HG03196 (cell line): ENCODE data around the gene RNF31.

Source experiments
- ATAC-seq: cut with Tn5 transposase; IDR thresholded peaks from one replicate; pipeline ENCODE4 v1.9.1; 2021; ENCODE audit not compliant: unreplicated experiment

RNF31 gene

DNA sequence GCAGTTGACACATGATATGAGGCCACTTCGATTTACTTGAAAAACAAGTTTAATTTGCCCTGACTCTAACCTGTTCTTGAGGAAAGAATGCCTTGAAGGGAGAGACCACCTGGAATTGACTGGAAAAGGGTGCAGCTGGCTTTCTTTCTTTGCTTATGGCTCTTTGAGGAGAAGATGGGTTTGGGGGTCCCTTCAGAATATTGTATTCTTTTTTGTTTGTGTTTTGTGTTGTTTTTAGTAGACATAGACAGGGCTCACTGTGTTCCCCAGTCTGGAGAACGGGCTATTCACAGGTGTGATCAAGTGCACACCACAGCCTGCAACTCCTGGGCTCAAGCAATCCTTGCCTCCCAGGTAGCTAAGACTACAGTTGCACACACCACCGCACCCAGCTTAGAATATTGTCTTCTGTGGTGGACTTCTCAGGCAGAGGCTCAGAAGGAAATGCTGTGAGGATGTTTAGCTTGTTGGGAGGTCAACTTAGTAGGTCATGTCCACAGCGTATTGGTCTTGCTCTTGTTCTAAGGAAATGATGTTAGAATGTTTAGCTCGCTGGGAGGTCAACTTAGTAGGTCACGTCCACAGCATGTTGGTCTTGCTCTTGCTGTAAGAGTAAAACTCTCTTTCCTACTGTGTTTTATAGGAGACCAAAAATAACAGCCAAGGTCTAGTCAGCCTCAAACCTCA is 31.0 kb upstream of the RNF31 start:
- no peak for ATAC-seq

DNA sequence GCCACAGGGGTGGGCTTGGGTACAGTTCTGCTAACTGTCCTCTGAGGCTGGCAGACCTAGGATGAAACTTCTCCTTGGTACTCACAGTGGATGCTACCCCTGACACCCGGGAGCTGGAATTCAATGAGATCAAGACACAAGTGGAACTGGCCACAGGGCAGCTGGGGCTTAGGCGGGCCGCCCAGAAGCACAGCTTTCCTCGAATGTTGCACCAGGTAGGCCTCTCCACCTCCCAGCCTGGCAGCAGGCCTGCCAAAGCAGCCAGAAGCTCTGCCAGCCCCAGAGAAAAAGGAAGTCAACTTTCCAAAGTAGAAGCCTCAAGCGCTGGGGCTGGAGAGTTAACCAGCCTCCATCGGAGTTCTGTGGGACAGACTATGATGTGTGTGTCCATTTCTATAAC is 30.1 kb upstream of the RNF31 start:
- no peak for ATAC-seq

DNA sequence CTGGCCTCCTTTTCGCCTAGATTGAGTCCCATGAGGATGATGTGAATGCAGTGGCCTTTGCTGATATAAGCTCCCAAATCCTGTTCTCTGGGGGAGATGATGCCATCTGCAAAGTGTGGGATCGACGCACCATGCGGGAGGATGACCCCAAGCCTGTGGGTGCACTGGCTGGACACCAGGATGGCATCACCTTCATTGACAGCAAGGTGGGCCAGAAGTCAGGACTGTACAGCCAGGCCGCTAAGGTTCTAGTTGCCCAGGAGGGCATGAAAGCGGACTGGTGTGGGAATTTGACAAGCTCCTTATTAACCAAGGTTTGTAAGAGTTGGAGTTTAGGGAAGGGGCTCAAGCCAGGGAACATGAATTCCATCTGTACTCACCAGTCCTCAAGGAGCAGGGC is 27.6 kb upstream of the RNF31 start:
- no peak for ATAC-seq

- ATAC-seq, result no peak
Observed at GRCh38 chr14:24121210-24121609, 26.1 kb upstream of the RNF31 start.

- ATAC-seq, result no peak
Observed at GRCh38 chr14:24122416-24122815, 24.9 kb upstream of the RNF31 start.

DNA sequence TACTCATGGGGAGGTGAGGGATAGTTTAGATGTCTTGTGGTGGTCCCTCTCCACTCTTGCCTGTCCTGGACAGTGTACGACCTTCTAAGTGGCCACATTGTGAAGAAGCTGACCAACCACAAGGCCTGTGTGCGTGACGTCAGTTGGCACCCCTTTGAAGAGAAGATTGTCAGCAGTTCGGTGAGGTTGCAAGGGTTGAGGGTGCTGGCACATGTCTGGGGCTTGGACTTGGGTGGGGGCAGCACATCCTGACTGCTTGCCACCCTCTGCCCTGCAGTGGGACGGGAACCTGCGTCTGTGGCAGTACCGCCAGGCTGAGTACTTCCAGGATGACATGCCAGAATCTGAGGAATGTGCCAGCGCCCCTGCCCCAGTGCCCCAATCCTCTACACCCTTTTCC is 24.4 kb upstream of the RNF31 start:
- ATAC-seq, result no peak

GRCh38 chr14:24123424-24124417 is 23.6 kb upstream of the RNF31 start:
- peak; percentile 45 for ATAC-seq

DNA sequence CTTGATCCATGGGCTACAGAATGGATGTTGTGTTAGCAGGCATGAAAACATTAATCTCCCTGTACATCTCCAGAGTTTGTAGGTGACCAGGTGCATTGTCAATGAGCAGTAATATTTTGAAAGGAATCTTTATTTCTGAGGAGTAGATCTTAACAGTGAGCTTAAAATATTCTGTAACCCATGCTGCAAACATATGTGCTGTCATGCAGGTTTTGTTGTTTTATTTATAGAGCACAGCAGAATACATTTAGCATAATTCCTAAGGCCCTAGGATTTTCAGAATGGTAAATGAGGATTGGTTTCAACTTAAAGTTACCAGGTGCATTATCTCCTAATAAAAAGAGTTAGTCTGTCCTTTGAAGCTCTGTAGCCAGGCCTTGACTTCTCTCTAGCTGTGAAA is 20.4 kb upstream of the RNF31 start:
- ATAC-seq, result no peak

- no peak for ATAC-seq
Observed at GRCh38 chr14:24127673-24128072, 19.6 kb upstream of the RNF31 start.

- no peak for ATAC-seq
Observed at GRCh38 chr14:24129410-24129998, 17.8 kb upstream of the RNF31 start.

DNA sequence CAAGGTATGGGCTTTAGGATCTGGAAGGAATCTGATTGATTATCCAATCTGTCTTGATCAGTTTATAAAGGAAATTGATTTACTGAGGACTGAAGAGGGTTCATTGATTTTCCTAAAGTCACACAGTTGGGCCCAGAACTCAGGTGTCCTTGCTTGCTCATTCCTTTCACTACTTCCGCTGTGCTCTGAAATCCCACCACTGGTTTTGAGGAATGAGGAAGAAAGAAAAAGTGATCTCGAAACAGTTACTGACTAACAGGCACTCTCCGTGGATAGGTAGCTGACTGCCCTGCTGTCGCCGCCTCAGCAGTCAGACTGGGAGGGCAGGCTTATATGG is 16.9 kb upstream of the RNF31 start, which contains the start of gene FITM1:
TSS of gene FITM1 (plus strand) at position 280 of the 337 bp plus-strand sequence. CDS start 905 bp downstream, outside the sequence.
- ATAC-seq, result no peak

GRCh38 chr14:24130717-24131548 is 16.4 kb upstream of the RNF31 start:
- ATAC-seq, result no peak

DNA sequence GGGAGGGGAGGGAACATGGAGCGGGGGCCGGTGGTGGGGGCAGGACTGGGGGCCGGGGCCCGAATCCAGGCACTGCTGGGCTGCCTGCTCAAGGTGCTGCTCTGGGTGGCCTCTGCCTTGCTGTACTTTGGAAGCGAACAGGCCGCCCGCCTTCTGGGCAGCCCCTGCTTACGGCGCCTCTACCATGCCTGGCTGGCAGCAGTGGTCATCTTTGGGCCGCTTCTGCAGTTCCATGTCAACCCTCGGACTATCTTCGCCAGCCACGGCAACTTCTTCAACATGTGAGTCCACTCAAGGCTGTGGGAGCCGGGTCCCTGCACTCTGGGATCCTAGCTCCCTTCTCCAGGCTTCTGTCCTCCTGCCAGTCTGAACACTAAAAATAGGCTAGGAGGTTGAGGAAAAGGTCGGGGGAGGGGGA is 15.7 kb upstream of the RNF31 start:
- ATAC-seq, result no peak

DNA sequence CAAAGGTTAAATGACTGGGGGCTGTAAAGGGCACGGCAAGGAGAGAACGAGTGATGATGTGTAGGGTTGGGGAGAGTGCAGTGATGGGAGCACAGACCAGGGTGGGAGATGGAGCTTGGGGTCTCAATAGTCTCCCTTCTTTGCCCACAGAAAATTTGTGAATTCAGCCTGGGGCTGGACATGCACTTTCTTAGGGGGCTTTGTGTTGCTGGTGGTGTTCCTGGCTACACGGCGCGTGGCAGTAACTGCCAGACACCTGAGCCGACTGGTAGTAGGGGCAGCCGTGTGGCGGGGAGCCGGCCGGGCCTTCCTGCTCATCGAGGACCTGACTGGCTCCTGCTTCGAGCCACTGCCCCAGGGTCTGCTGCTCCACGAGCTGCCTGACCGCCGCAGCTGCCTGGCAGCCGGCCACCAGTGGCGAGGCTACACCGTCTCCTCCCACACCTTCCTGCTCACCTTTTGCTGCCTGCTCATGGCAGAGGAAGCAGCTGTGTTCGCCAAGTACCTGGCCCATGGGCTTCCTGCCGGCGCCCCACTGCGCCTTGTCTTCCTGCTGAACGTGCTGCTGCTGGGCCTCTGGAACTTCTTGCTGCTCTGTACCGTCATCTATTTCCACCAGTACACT is 15.1 kb upstream of the RNF31 start:
- ATAC-seq, result no peak

DNA sequence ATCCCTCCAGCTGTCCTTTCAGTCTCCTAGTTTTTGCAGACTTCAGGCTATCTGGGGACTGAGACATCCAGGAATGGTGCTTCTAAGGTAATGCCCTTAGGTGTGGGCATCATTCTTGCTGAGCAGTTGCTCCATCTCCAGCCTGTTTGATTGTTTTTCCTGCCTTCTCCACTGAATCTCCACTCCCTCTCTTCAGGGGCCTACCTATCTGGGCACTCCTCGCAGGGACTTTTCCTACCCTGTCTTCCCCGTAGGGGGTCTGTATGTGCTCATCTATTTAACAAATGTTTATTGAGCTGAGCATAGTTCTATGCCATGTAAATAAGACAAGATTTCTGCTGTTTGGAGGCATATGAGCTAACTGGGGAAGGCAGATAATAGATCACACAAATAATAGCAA is 14.3 kb upstream of the RNF31 start:
- ATAC-seq, result no peak

DNA sequence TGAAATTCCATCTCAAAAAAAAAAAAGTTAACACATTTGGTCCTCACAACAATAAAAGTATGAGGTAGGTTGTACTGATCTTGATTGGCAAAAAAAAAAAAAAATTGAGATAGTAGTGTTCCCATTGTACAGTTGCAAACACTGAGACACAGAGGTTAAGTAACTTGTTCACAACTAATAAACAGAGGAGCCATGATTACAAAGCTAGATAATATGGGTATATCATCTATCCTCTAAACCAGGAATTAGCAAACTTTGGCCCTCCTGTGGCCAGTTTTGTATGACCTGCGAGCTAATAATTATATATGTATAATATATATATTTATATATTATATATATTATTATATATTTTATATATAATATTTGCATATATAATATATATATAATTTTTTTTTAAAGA is 13.6 kb upstream of the RNF31 start:
- no peak for ATAC-seq

DNA sequence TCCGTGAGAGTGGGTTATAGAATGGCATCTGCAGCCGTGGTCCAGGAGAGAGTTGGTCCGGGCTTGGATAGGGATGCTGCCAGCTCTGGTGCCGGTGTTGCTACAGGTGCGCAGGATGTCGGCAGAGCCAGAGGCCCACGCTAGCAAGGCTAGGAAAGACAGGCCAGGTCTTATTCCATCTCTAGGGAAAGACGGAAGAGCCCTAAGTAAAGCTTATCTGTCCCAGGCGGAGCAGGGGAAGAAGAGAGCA is 11.8 kb upstream of the RNF31 start:
- peak; percentile 2 for ATAC-seq

- ATAC-seq, result peak; percentile 78
Observed at GRCh38 chr14:24135834-24136683, 11.2 kb upstream of the RNF31 start, which contains the start of gene PSME1. Gene PSME1, plus strand, starts transcription at chr14:24136194. Its CDS starts 69 bp downstream, at chr14:24136263.

DNA sequence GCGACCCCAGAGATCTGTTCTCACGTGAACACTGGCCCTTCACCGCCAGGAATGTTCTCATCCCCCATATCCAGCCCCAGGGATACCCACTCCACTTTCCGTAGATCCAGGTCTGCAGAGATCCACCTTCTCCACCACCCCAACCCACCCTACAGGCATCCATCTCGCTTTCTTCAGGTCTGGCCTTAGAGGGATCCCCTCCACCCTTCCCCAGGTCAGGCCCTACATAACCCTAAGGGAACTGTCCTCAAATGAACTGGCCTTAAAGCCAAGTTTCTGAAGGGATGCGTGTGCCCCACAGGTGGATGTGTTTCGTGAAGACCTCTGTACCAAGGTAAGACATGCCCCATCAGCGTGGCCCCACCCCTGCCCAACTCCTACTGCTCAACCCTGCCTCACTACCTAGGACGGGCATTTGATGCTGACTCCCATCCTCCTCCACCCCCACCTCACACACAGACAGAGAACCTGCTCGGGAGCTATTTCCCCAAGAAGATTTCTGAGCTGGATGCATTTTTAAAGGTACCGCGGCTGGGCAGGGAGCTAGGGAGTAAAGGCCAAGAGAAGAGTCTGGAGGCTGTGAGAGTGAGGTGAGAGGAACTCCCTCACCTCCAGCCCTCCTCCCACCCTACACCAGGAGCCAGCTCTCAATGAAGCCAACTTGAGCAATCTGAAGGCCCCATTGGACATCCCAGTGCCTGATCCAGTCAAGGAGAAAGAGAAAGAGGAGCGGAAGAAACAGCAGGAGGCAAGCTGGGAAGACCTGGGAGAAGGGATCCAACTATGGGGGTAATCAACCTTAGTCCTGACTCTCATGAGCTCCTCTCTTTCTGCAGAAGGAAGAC is 10.4 kb upstream of the RNF31 start:
- ATAC-seq, result no peak
